Measurements from ENCODE around the gene TMTC3. TPM values are rescaled to one million over a fixed set of nuclear protein-coding genes. Genes with fewer than 3 reads are reported as not detected.

The TMTC3 gene
- total RNA-seq, 1 donor from 2014 or later, result 42.0 TPM

DNA sequence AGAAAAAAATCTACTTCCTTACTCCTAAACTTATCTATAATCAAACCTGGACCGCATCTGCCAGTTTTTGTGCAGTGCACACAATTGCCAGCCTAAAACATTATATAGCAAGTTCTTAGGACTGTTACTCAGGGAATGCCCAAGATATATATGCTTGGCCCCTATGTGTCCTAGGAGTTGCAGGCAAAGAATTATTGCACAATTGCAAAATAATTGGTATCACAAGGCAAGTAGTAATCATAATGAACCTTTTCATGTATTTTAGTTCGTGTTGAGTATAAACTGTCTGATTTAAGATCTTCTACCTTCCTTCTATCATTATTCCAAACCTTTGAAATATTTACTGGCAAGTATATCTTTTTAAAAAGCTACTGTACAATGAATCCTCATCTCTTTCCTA is 45.5 kb downstream of the TMTC3 start:
- Mint-ChIP-seq H3K4me1 (ENCODE audit: unreplicated experiment) (peaks cover 3% of the 10 kb centered on the region), H3K27me3 (ENCODE audit: unreplicated experiment) (no peaks in the 10 kb centered on the region), H3K4me3 (ENCODE audit: unreplicated experiment) (no peak overlapping the region), H3K27ac (ENCODE audit: unreplicated experiment) (no peak overlapping the region), H3K9me3 (ENCODE audit: unreplicated experiment) (peaks cover 4% of the 10 kb centered on the region), H3K36me3 (ENCODE audit: unreplicated experiment) (peaks cover 22% of the 10 kb centered on the region)
- DNase-seq (ENCODE audit: extremely low spot score, unreplicated experiment), result no peak
- TF ChIP-seq, protein P1, sequence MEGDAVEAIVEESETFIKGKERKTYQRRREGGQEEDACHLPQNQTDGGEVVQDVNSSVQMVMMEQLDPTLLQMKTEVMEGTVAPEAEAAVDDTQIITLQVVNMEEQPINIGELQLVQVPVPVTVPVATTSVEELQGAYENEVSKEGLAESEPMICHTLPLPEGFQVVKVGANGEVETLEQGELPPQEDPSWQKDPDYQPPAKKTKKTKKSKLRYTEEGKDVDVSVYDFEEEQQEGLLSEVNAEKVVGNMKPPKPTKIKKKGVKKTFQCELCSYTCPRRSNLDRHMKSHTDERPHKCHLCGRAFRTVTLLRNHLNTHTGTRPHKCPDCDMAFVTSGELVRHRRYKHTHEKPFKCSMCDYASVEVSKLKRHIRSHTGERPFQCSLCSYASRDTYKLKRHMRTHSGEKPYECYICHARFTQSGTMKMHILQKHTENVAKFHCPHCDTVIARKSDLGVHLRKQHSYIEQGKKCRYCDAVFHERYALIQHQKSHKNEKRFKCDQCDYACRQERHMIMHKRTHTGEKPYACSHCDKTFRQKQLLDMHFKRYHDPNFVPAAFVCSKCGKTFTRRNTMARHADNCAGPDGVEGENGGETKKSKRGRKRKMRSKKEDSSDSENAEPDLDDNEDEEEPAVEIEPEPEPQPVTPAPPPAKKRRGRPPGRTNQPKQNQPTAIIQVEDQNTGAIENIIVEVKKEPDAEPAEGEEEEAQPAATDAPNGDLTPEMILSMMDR (IDR thresholded peaks at IDR 0.05), result no peak

DNA sequence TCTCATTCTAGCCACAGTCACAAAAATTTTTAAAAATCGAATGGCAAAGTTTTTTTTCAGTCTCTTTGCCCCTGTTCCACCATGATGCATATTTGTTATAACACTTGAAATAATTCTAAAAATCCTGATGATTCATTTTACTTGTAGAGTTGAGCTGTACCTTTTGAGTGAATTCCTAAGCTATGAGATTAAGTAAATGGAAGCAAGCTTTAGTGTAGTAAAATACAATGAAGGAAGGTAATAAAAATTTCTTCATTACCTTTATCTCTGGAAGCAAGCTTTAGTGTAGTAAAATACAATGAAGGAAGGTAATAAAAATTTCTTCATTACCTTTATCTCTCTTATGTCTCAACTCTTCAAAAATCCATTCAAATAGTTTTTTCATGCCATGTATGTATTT is 46.1 kb downstream of the TMTC3 start:
- H3K9me3 Mint-ChIP-seq (ENCODE audit: unreplicated experiment), result peaks cover 4% of the 10 kb centered on the region

DNA sequence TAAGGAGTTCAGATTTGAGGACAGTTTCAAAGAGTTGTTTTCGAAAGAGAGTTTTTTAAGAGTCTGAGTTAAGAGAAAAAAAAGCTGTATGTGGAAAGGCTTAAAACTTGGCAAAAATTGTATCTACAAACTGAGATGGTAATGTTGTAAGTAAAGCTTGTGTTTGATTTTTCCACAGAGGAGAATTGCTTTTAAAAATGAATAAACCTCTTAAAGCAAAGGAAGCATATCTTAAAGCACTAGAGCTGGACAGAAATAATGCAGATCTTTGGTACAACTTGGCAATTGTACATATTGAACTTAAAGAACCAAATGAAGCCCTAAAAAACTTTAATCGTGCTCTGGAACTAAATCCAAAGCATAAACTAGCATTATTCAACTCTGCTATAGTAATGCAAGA is 50.3 kb downstream of the TMTC3 start:
- no peaks in the 10 kb centered on the region for H3K27me3 Mint-ChIP-seq (ENCODE audit: unreplicated experiment)
- TF ChIP-seq, protein P1 (IDR thresholded peaks at IDR 0.05), result no peak
- peaks cover 31% of the 10 kb centered on the region for H3K36me3 Mint-ChIP-seq (ENCODE audit: unreplicated experiment)
- no peak overlapping the region for H3K27ac Mint-ChIP-seq (ENCODE audit: unreplicated experiment)
- no peaks in the 10 kb centered on the region for H3K4me1 Mint-ChIP-seq (ENCODE audit: unreplicated experiment)
- no peak overlapping the region for H3K4me3 Mint-ChIP-seq (ENCODE audit: unreplicated experiment)
- no peaks in the 10 kb centered on the region for H3K9me3 Mint-ChIP-seq (ENCODE audit: unreplicated experiment)
- no peak for DNase-seq (ENCODE audit: extremely low spot score, unreplicated experiment)

More for the DNA sequence above, 46.1 kb downstream of the TMTC3 start:
- Mint-ChIP-seq H3K4me1 (ENCODE audit: unreplicated experiment) (peaks cover 3% of the 10 kb centered on the region), H3K27ac (ENCODE audit: unreplicated experiment) (no peak overlapping the region), H3K36me3 (ENCODE audit: unreplicated experiment) (peaks cover 20% of the 10 kb centered on the region), H3K27me3 (ENCODE audit: unreplicated experiment) (no peaks in the 10 kb centered on the region), H3K4me3 (ENCODE audit: unreplicated experiment) (no peak overlapping the region)
- TF ChIP-seq, protein P1 (IDR thresholded peaks at IDR 0.05), result no peak
- DNase-seq (ENCODE audit: extremely low spot score, unreplicated experiment), result no peak

DNA sequence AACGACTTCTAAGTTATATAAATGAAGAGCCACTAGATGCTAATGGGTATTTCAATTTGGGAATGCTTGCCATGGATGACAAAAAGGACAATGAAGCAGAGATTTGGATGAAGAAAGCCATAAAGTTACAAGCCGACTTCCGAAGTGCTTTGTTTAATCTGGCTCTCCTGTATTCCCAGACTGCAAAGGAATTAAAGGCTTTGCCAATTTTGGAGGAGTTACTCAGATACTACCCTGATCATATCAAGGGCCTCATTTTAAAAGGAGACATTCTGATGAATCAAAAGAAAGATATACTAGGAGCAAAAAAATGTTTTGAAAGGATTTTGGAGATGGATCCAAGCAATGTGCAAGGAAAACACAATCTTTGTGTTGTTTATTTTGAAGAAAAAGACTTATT is 52.8 kb downstream of the TMTC3 start:
- DNase-seq (ENCODE audit: extremely low spot score, unreplicated experiment), result no peak
- Mint-ChIP-seq H3K27me3 (ENCODE audit: unreplicated experiment) (no peaks in the 10 kb centered on the region), H3K27ac (ENCODE audit: unreplicated experiment) (no peak overlapping the region), H3K9me3 (ENCODE audit: unreplicated experiment) (no peaks in the 10 kb centered on the region), H3K4me1 (ENCODE audit: unreplicated experiment) (no peaks in the 10 kb centered on the region), H3K36me3 (ENCODE audit: unreplicated experiment) (peaks cover 31% of the 10 kb centered on the region), H3K4me3 (ENCODE audit: unreplicated experiment) (no peak overlapping the region)
- TF ChIP-seq, protein P1 (IDR thresholded peaks at IDR 0.05), result no peak

DNA sequence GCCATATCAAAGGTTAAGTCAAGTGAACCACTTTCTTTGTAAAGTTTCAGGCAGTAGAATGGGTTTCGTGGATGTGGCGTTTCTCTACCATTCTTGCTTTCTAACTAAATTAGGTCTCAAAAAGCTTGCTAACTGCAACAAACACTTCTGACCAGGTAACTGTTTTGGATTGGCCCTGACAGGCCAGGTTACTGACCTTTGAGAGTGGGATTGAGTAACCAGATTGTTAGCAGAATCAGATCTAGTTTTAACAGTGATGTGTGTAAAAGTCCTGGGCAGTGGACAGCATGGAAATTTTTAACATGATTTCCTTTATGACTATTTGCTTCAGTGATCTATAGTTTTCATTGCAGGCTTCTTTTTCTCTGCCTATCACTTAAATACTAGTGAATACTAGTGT is 57.9 kb downstream of the TMTC3 start:
- no peak for DNase-seq (ENCODE audit: extremely low spot score, unreplicated experiment)
- H3K27ac Mint-ChIP-seq (ENCODE audit: unreplicated experiment), result no peak overlapping the region
- TF ChIP-seq, protein P1 (IDR thresholded peaks at IDR 0.05), result no peak
- peaks cover 6% of the 10 kb centered on the region for H3K9me3 Mint-ChIP-seq (ENCODE audit: unreplicated experiment)
- H3K4me3 Mint-ChIP-seq (ENCODE audit: unreplicated experiment), result no peak overlapping the region
- peaks cover 10% of the 10 kb centered on the region for H3K36me3 Mint-ChIP-seq (ENCODE audit: unreplicated experiment)
- no peaks in the 10 kb centered on the region for H3K4me1 Mint-ChIP-seq (ENCODE audit: unreplicated experiment)
- H3K27me3 Mint-ChIP-seq (ENCODE audit: unreplicated experiment), result no peaks in the 10 kb centered on the region

Measured in osteocyte (in vitro differentiated cells).